WTC11 (cell line): ENCODE measurements around the gene SYNJ2. TPM values are rescaled to one million over a fixed set of nuclear protein-coding genes. Genes with fewer than 3 reads are reported as not detected.

ENCODE experiments used
- ATAC-seq: fragments of 200-7000 bp; cut with Tn5 transposase; 2 replicates; pipeline ENCODE4 v1.10.0; 2021; ENCODE audit warnings: mild to moderate bottlenecking, moderate library complexity
- CTCF ChIA-PET: fragments of 300-600 bp; sonication (Branson Sonifier 250); formaldehyde crosslinking; loops from one replicate; lab custom pipeline; 2021; ENCODE audit warnings: antibody characterized with exemption; lab: Charles Lee
- POLR2A ChIA-PET: fragments of 350-600 bp; sonication (Branson Sonifier 250); formaldehyde crosslinking; loops from one replicate; lab custom pipeline; 2021; ENCODE audit warnings: antibody characterized with exemption; lab: Charles Lee
- DNase-seq: peaks from one replicate; pipeline ENCODE4 v3.0.0; 2021; ENCODE audit warnings: low spot score
- H3K27ac Mint-ChIP-seq: 2 replicates; pipeline ENCODE4 v1.8.0; 2021; ENCODE audit warnings: mixed read lengths
- H3K27me3 Mint-ChIP-seq: 2 replicates; pipeline ENCODE4 v1.8.0; 2021; ENCODE audit warnings: low read depth, mild to moderate bottlenecking, moderate library complexity, mixed read lengths
- H3K36me3 Mint-ChIP-seq: 2 replicates; pipeline ENCODE4 v1.8.0; 2021; ENCODE audit warnings: mixed read lengths
- H3K4me1 Mint-ChIP-seq: 2 replicates; pipeline ENCODE4 v1.8.0; 2022; ENCODE audit warnings: mixed read lengths
- H3K4me3 Mint-ChIP-seq: 2 replicates; pipeline ENCODE4 v1.8.0; 2021; ENCODE audit warnings: mild to moderate bottlenecking, moderate library complexity, mixed read lengths
- H3K9me3 Mint-ChIP-seq: 2 replicates; pipeline ENCODE4 v1.8.0; 2021; ENCODE audit warnings: mixed read lengths
- ESRRA ChIP-seq: sonication (generic); formaldehyde crosslinking; IDR thresholded peaks from 2 replicates; pipeline ENCODE4 v1.8.1; 2022; ENCODE audit warnings: mild to moderate bottlenecking, missing genetic modification reagents, borderline replicate concordance
- GABPB1 ChIP-seq: sonication (generic); formaldehyde crosslinking; IDR thresholded peaks from 2 replicates; pipeline ENCODE4 v1.8.1; 2023; ENCODE audit warnings: mild to moderate bottlenecking, missing genetic modification reagents
- JUN ChIP-seq: sonication (generic); formaldehyde crosslinking; IDR thresholded peaks from 2 replicates; pipeline ENCODE4 v1.8.0; 2023; ENCODE audit warnings: mild to moderate bottlenecking, missing genetic modification reagents
- MAX ChIP-seq: sonication (generic); formaldehyde crosslinking; IDR thresholded peaks from 2 replicates; pipeline ENCODE4 v1.8.0; 2022; ENCODE audit warnings: mild to moderate bottlenecking, missing genetic modification reagents
- MXD4 ChIP-seq: fragments of 250-450 bp; sonication (Bioruptor Pico); IDR thresholded peaks from 2 replicates; pipeline ENCODE4 v1.8.0; 2021; ENCODE audit warnings: mild to moderate bottlenecking, moderate library complexity, borderline replicate concordance
- NFE2L1 ChIP-seq: sonication (generic); formaldehyde crosslinking; IDR thresholded peaks from 2 replicates; pipeline ENCODE4 v1.8.1; 2023; ENCODE audit warnings: missing genetic modification reagents
- NFYB ChIP-seq: sonication (generic); formaldehyde crosslinking; conservative IDR thresholded peaks from 2 replicates; pipeline ENCODE4 v1.8.0; 2022; ENCODE audit warnings: low read depth, missing genetic modification reagents
- OVOL2 ChIP-seq: fragments of 250-450 bp; sonication (Bioruptor Pico); IDR thresholded peaks from 2 replicates; pipeline ENCODE4 v1.9.0; 2021; ENCODE audit warnings: mild to moderate bottlenecking, borderline replicate concordance
- RELA ChIP-seq: sonication (generic); formaldehyde crosslinking; IDR thresholded peaks from 2 replicates; pipeline ENCODE4 v1.8.1; 2022; ENCODE audit warnings: missing genetic modification reagents, mild to moderate bottlenecking, borderline replicate concordance
- STAT6 ChIP-seq: sonication (generic); formaldehyde crosslinking; conservative IDR thresholded peaks from 2 replicates; pipeline ENCODE4 v1.8.1; 2023; ENCODE audit warnings: mild to moderate bottlenecking, low read depth, missing genetic modification reagents, moderate library complexity
- USF2 ChIP-seq: sonication (generic); formaldehyde crosslinking; IDR thresholded peaks from 2 replicates; pipeline ENCODE4 v1.8.1; 2023; ENCODE audit warnings: mild to moderate bottlenecking, missing genetic modification reagents, moderate library complexity
- ZBTB21 ChIP-seq: sonication (generic); formaldehyde crosslinking; IDR thresholded peaks from 2 replicates; pipeline ENCODE4 v1.8.1; 2023; ENCODE audit warnings: mild to moderate bottlenecking, missing genetic modification reagents, borderline replicate concordance
- total RNA-seq: library from RNA; stranded (reverse); gene quantifications from 3 replicates; pipeline ENCODE4 v1.2.3, GENCODE V29; 2021
- TF ChIP-seq, protein P1 (sequence below): fragments of 250-450 bp; sonication (Bioruptor Pico); IDR thresholded peaks from 2 replicates; pipeline ENCODE4 v1.9.0; 2021; ENCODE audit warnings: moderate library complexity, mild to moderate bottlenecking, inconsistent platforms, borderline replicate concordance

Gene SYNJ2
- total RNA-seq, 1 experiment from 2014 or later: 15.3 TPM

GRCh38 chr6:158039178-158039557 lies 57.5 kb downstream of the SYNJ2 start:
- ATAC-seq (peak; percentile 70), DNase-seq (no peak)
- Mint-ChIP-seq H3K4me3 (no peak overlapping the region), H3K4me1 (peaks cover 13% of the 10 kb centered on the region), H3K36me3 (peaks cover 8% of the 10 kb centered on the region), H3K27ac (peak overlapping the region; percentile 43), H3K27me3 (no peaks in the 10 kb centered on the region; the same call in 1 of the 2 replicates), H3K9me3 (peaks cover 6% of the 10 kb centered on the region)
- CTCF ChIA-PET: interaction anchor here (1.2 kb wide), 1 partner anchor 13 kb away, joined by 4 read pairs; no protein-coding TSS in a partner anchor
- POLR2A ChIA-PET: interaction anchor here (1.4 kb wide), 1 partner anchor 10 kb away, joined by 3 read pairs; no protein-coding TSS in a partner anchor
- no peak for TF ChIP-seq MXD4 (CRISPR knock-in tag)
- 0 out of 2 replicates have a peak, but pooled peaks have one; percentile 18 for TF ChIP-seq JUN (CRISPR knock-in tag)

DNA sequence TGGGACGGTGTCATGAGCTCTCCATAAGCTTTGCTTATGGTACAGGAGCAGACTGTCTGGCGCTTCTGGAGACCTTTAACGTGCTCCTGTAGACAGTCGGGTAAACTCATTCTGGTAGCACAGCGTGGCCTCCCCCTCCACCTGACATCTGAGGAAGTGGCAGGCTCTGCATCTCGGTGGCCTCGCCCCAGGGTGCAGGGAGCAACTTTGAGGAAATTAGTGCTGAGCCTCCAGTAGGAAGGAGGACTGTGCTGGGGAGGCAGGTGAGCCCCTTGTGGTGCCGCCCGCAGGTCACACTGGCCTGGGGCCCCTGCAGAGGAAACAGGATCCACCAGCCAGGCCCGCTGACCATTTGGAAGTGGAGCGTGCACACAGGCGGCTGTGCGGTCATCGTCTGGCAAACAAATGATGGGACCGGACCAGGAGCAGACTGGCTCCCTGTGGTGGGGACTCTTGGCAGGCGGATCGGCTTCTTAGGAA lies 57.9 kb downstream of the SYNJ2 start:
- H3K9me3 Mint-ChIP-seq: peaks cover 6% of the 10 kb centered on the region
- POLR2A ChIA-PET: interaction anchor here (1.4 kb wide), 1 partner anchor 10 kb away, joined by 3 read pairs; no protein-coding TSS in a partner anchor
- TF ChIP-seq ESRRA: no peak
- peak; percentile 41; the same call in 1 of the 2 replicates for TF ChIP-seq GABPB1
- TF ChIP-seq, all 79 proteins: peak for 1
- Mint-ChIP-seq H3K27ac (peak overlapping the region; percentile 43; the same call in 1 of the 2 replicates), H3K36me3 (peaks cover 9% of the 10 kb centered on the region), H3K4me1 (peaks cover 13% of the 10 kb centered on the region), H3K27me3 (no peaks in the 10 kb centered on the region; the same call in 1 of the 2 replicates), H3K4me3 (no peak overlapping the region)
- CTCF ChIA-PET: interaction anchor here (1.2 kb wide), 1 partner anchor 14 kb away, joined by 4 read pairs; no protein-coding TSS in a partner anchor
- DNase-seq: no peak
- no peak for ATAC-seq

DNA sequence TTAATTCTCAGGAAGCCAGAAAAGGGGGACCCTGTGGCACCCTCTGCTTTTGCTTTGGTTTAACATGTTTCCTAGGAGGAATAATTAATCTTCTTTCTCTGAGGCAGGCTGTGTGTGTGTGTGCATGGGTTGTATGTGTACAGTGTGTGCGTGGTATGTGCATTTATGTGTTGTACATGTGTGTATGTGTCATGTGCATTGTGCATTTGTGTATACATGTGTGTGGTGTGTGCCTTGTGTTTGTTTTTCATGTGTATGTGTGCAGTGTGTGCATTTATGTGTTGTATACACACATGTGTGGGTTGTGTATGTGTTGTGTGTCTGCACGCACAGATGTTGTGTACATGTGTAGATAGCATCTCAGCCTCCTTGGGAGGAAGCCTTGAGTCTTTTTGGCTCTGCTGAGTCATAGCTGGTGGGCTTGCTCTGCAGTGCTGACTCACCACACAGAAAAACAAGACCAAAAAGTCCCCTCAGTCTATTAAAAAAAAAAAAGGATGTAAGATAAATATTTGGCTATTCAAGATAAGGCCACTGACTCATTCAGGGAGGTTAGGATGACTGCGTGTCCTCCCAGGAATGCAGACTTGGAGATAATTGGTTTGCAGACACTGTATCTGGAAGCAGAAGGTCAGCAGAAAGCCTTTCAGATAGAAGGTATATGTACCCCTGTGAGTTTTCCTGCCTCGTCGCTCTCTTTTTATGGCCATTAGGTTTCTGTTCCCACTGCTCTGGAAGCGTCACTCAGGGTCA lies 58.6 kb downstream of the SYNJ2 start:
- Mint-ChIP-seq H3K27ac (peak overlapping the region; percentile 55), H3K36me3 (peaks cover 9% of the 10 kb centered on the region), H3K4me1 (peaks cover 13% of the 10 kb centered on the region), H3K9me3 (peaks cover 6% of the 10 kb centered on the region), H3K27me3 (no peaks in the 10 kb centered on the region; the same call in 1 of the 2 replicates), H3K4me3 (no peak overlapping the region)
- TF ChIP-seq GABPB1 (0 out of 2 replicates have a peak, but pooled peaks have one; percentile 13), NFE2L1 (CRISPR knock-in tag) (no peak)
- ATAC-seq: no peak
- POLR2A ChIA-PET: no interaction called here
- DNase-seq: no peak
- CTCF ChIA-PET: interaction anchor here (1.2 to 2.9 kb wide), 2 partner anchors 14 kb away, joined by 4 to 13 read pairs; no protein-coding TSS in a partner anchor

DNA sequence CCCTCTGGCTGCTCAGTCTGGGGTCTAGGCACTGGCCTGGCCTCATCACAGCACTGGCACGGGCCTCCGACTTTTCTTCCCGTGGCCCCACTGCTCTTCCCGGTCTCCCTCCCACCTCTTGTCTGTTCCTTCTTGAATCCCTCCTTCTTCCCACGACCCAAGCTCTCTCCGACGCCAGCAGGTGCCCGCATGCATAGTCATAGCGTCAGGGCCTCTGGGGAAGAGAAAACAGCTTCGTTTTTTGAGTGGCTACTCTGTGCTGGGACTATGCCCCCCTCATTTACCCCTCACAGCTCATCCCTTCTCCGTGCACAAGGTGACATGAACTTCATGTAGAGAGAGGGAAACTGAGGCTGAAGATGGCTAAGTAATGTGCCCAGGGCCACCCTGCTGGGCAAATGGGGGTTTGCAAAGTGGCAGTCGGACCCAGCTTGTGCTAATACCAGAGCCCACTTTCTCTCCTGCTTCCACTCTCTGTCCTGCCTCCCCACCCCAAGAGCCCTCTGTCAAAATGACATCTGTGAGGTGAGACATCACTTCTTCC lies 59.2 kb downstream of the SYNJ2 start:
- peak overlapping the region; percentile 16 for H3K27ac Mint-ChIP-seq
- peaks cover 13% of the 10 kb centered on the region for H3K4me1 Mint-ChIP-seq
- ATAC-seq (no peak), DNase-seq (no peak)
- peaks cover 5% of the 10 kb centered on the region for H3K9me3 Mint-ChIP-seq
- no peak overlapping the region for H3K4me3 Mint-ChIP-seq
- ChIA-PET CTCF (interaction anchor here (2.9 kb wide), 1 partner anchor 15 kb away, joined by 13 read pairs; no protein-coding TSS in a partner anchor), POLR2A (no interaction called here)
- no peaks in the 10 kb centered on the region; the same call in 1 of the 2 replicates for H3K27me3 Mint-ChIP-seq
- TF ChIP-seq USF2 (CRISPR knock-in tag): no peak
- peaks cover 9% of the 10 kb centered on the region for H3K36me3 Mint-ChIP-seq

DNA sequence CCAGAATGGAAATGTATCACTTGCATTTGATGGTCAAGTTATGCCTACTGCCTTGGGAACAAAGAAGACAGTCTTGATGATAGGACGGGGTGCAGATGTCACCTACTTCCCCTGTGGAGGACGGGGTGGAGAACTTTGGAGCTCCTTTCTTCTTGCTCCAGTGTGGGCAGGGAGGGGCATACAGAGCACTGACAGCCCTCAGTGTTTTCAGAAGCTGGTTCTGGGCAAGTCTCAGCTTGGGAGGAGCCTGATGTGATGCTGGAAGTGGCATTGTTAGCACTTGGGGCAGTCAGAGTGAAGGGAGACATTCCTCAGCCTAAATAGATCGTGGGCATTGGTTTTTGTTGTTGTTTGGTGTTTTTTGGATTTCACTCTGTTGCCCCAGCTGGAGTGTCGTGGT lies 59.7 kb downstream of the SYNJ2 start:
- ChIA-PET POLR2A (interaction anchor here (1.2 kb wide), 1 partner anchor 15 kb away, joined by 3 read pairs; no protein-coding TSS in a partner anchor), CTCF (interaction anchor here (2.9 kb wide), 1 partner anchor 15 kb away, joined by 13 read pairs; no protein-coding TSS in a partner anchor)
- H3K4me1 Mint-ChIP-seq: peaks cover 13% of the 10 kb centered on the region
- H3K9me3 Mint-ChIP-seq: peaks cover under 1% of the 10 kb centered on the region
- DNase-seq: no peak
- H3K27ac Mint-ChIP-seq: no peak overlapping the region; the same call in 1 of the 2 replicates
- peaks cover 4% of the 10 kb centered on the region; the same call in 1 of the 2 replicates for H3K36me3 Mint-ChIP-seq
- H3K4me3 Mint-ChIP-seq: no peak overlapping the region
- no peak for ATAC-seq
- H3K27me3 Mint-ChIP-seq: no peaks in the 10 kb centered on the region; the same call in 1 of the 2 replicates
- no peak for TF ChIP-seq ZBTB21 (CRISPR knock-in tag)
- TF ChIP-seq MAX (CRISPR knock-in tag): no peak
- no peak for TF ChIP-seq RELA (CRISPR knock-in tag)
- no peak for TF ChIP-seq NFYB (CRISPR knock-in tag)
- TF ChIP-seq, protein P1, sequence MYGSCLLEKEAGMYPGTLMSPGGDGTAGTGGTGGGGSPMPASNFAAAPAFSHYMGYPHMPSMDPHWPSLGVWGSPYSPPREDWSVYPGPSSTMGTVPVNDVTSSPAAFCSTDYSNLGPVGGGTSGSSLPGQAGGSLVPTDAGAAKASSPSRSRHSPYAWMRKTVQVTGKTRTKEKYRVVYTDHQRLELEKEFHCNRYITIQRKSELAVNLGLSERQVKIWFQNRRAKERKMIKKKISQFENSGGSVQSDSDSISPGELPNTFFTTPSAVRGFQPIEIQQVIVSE (CRISPR knock-in tag): no peak
- no peak for TF ChIP-seq OVOL2 (CRISPR knock-in tag)
- TF ChIP-seq STAT6 (CRISPR knock-in tag): no peak
